NB4 (cell line): Measurements from ENCODE around the gene SHTN1.

Source experiments
- DNase-seq: peaks from one replicate; pipeline ENCODE4 v3.0.0; 2010; ENCODE audit warnings: low read depth
- H3K4me3 ChIP-seq: one replicate; pipeline ENCODE4 v1.5.1; 2011; ENCODE audit warnings: mild to moderate bottlenecking, low read depth, low read length, moderate library complexity
- CTCF ChIP-seq: IDR thresholded peaks from one replicate; pipeline ENCODE4 v1.5.1; 2012; ENCODE audit warnings: low read depth, low read length
- MAX ChIP-seq: IDR thresholded peaks from 2 replicates; pipeline ENCODE4 v1.6.1; 2011; ENCODE audit warnings: low read depth, low read length
- MYC ChIP-seq: IDR thresholded peaks from 2 replicates; pipeline ENCODE4 v1.6.1; 2011; ENCODE audit warnings: low read depth, low read length
- POLR2A ChIP-seq: IDR thresholded peaks from 2 replicates; pipeline ENCODE4 v1.6.1; 2011; ENCODE audit warnings: mild to moderate bottlenecking; ENCODE audit not compliant: insufficient read length; ENCODE audit errors: extremely low read depth

SHTN1 gene

GRCh38 chr10:117001144-117001543 lies 3.8 kb downstream of the SHTN1 start:
- TF ChIP-seq CTCF, result no peak
- no peak for TF ChIP-seq MAX
- no peak for TF ChIP-seq POLR2A
- TF ChIP-seq MYC, result no peak

GRCh38 chr10:117000580-117000979 lies 4.4 kb downstream of the SHTN1 start:
- DNase-seq, result no peak
- no peak for TF ChIP-seq CTCF
- TF ChIP-seq POLR2A, result no peak
- TF ChIP-seq MAX, result no peak
- no peak for TF ChIP-seq MYC
- no peak overlapping the region for H3K4me3 ChIP-seq

More at GRCh38 chr10:117001144-117001543, 3.8 kb downstream of the SHTN1 start:
- no peak for DNase-seq
- H3K4me3 ChIP-seq, result no peak overlapping the region

- no peak for DNase-seq
- H3K4me3 ChIP-seq, result no peak overlapping the region
- no peak for TF ChIP-seq MYC
- TF ChIP-seq POLR2A, result no peak
- no peak for TF ChIP-seq CTCF
- TF ChIP-seq MAX, result no peak
Observed at GRCh38 chr10:116998172-116998571, 6.8 kb downstream of the SHTN1 start.

- no peak for TF ChIP-seq CTCF
- TF ChIP-seq MAX, result no peak
- no peak for TF ChIP-seq POLR2A
- TF ChIP-seq MYC, result no peak
Observed at GRCh38 chr10:116997015-116997414, 8.0 kb downstream of the SHTN1 start.

GRCh38 chr10:116995648-116996047 lies 9.3 kb downstream of the SHTN1 start:
- H3K4me3 ChIP-seq, result no peak overlapping the region
- TF ChIP-seq POLR2A (no peak), MYC (no peak), CTCF (no peak)
- DNase-seq, result no peak

More at GRCh38 chr10:116997015-116997414, 8.0 kb downstream of the SHTN1 start:
- no peak for DNase-seq
- no peak overlapping the region for H3K4me3 ChIP-seq

- DNase-seq, result no peak
- TF ChIP-seq MYC (no peak), POLR2A (no peak), MAX (no peak), CTCF (no peak)
- no peak overlapping the region for H3K4me3 ChIP-seq
Observed at GRCh38 chr10:116994113-116994890, 10.7 kb downstream of the SHTN1 start.
